ENCODE measurements around the gene ARHGAP11A. TPM values are rescaled to one million over a fixed set of nuclear protein-coding genes. Genes with fewer than 3 reads are reported as not detected.

The ARHGAP11A gene
- total RNA-seq, 1 experiment from 2014 or later, result 18.0 TPM

DNA sequence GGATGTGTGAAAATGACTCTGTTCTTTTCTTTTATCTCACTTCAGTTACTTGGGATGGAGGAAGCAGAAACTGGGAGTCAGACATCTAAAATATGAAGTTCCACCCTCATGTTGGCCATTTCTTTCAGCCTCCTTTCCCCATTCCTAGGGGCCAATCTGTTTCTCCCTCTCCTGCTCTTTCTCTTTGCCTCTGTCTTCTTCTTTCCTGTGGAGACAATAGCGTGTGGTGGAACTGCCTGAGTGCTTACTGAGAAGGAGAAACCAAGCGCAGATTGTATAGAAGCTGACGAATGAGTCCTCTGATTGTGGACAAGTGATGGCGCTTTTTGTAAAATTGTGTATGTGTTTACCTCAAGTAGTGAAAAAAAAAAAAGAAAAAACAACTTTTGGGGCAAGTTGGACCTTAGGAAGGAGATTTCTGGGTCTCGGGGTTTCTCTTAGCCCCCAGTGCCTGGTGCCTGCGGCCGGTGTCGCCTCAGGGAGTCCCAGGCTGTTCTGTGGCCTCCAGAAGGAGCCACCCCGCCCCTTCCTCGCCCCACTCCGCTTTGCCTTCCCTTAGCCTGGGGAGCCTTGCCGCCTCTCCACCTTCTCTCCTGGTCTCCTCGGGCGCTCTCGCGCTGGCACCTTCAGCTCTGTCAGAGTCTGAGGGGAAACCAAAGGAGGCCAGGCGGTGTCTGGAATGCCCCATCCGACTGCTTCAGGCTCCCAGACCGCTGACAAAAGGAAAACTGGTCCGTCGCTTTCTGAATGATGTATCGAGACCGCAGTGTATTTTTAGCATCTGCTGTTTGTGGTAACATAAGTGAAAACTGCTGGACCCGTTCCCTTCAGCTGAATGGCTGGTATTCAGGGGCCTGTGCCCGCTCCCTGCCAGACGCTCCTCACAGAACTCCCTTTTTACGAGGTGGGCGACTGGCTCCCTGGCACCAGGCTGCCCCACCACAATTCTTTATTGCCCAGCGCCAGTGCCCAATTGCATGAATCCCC, 56.3 kb downstream of the ARHGAP11A start:
- Histone ChIP-seq H3K27me3 (no peaks in the 10 kb centered on the region), H3K36me3 (no peaks in the 10 kb centered on the region), H3K9me3 (no peaks in the 10 kb centered on the region), H3K4me3 (no peak overlapping the region)
- DNase-seq, result no peak

DNA sequence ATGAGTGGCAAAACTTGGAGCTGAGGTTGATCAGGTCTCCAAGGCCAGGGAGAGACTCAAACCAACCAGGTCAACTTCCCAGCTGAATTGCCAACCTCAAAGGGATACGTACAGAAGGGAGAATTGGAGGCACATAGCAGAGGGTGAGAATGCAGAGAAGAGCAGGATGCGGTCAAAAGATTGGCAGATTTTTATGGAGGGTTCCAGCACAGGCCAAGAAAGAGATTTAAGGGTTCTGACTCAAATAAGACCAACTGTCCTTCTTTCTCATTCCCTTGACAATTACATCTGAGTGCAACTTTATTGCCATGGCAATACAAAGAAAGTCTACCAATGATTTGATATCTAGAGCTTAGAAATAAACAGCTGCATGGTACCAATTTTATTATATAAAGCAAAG, 59.4 kb downstream of the ARHGAP11A start:
- no peak for DNase-seq
- Histone ChIP-seq H3K9me3 (no peaks in the 10 kb centered on the region), H3K27me3 (no peaks in the 10 kb centered on the region), H3K36me3 (no peaks in the 10 kb centered on the region), H3K4me3 (no peak overlapping the region)

DNA sequence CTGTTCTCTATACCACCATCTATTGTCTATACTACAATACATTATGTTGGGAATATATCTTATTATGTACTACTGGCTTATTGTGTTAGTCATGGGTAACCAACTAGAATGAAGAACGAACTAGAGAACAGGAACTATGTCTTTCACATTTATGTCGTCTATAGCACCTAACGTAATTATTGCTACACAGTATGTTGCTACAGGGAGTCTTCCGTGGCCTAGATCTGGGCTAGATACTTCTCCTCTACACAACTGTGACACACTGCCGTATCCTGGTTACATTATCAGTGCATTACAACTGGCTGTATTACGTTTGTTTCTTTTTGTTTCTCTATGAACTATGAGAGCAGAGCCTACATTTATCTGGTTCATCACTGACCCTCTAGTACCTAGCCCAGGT, 60.2 kb downstream of the ARHGAP11A start:
- no peaks in the 10 kb centered on the region for H3K27me3 ChIP-seq
- H3K36me3 ChIP-seq, result no peaks in the 10 kb centered on the region
- H3K9me3 ChIP-seq, result no peaks in the 10 kb centered on the region
- no peak for DNase-seq
- no peak overlapping the region for H3K4me3 ChIP-seq

DNA sequence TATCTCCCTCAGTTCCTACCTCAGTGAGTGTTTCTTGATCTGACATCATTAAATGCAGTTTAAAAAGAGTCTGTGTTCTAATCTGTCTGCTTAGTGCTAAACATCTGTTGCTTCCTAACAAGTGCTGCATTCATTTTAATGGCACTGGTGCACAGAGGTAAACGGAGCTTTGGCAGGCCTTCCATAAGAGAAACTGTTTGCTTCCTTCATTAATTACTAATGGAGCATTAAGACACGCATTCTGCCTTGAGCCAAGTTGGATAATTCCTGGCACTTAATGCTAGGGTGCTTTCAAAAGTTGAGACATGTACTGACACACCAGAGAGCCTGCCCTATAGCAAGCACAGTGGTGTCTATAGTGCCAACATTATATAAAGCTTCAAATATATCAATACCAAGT, 60.9 kb downstream of the ARHGAP11A start:
- DNase-seq, result no peak
- H3K36me3 ChIP-seq, result no peaks in the 10 kb centered on the region
- H3K27me3 ChIP-seq, result no peaks in the 10 kb centered on the region
- H3K9me3 ChIP-seq, result no peaks in the 10 kb centered on the region
- no peak overlapping the region for H3K4me3 ChIP-seq

DNA sequence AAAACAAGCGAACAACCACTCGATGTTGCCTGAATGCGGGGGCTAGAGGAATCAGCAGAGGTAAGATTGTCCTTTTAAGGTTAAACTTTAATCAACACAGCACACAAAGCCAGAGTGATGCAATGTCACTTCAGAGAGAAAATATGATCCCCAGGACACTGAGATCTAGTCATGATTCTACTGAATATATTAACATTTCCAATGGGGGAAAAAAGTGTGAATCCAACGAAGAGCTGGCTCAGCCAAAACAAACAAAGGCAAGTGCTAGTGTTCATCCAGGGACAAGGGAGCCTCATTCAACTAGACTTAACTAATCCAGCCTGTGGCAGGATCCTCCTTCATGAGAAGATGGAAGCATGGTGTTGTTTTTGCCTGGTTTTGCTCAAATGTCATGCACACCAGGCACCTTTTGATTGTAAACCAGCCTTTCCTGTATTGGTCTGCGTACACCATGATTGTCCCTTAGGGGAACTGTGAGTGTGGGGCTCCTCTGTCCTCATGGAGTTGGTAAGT, 62.0 kb downstream of the ARHGAP11A start:
- Histone ChIP-seq H3K4me3 (no peak overlapping the region), H3K9me3 (no peaks in the 10 kb centered on the region), H3K36me3 (no peaks in the 10 kb centered on the region), H3K27me3 (no peaks in the 10 kb centered on the region)
- DNase-seq, result no peak

DNA sequence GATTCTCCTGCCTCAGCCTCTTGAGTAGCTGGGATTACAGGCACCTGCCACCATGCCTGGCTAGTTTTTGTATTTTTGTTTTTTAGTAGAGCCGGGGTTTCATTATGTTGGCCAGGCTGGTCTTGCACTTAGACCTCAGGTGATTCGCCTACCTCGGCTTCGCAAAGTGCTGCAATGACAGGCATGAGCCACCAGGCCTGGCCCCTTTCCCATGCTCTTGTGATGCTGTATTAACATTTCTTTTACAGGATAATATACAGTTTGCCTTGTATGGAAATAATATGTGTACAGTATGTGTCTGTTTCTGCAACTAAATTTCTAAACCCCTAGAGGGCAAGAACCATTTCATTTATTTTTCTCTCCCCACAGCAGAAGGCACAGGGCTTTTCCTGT, 64.0 kb downstream of the ARHGAP11A start:
- H3K36me3 ChIP-seq, result no peaks in the 10 kb centered on the region
- no peaks in the 10 kb centered on the region for H3K27me3 ChIP-seq
- no peak for DNase-seq
- H3K9me3 ChIP-seq, result no peaks in the 10 kb centered on the region
- H3K4me3 ChIP-seq, result no peak overlapping the region

DNA sequence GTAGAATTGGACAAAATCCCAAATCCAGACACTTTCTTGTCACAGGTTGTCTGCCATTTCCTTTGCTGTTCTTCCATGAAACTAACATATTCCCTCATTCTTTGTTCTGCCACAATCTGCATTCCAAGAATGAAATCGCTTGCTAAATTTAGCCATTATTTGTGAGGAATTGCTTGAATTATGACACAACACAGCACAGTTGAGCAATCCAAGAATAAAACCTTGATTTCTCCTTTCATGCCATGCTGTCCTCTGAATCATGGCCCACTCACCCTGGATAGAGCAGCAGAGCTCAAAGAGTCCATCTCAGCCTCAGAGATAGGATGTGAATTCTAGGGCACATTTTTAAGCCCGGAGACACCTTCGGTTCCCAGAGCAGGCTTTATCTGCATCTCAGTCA, 67.3 kb downstream of the ARHGAP11A start:
- DNase-seq, result peak; percentile 71
- Histone ChIP-seq H3K4me3 (no peak overlapping the region), H3K9me3 (no peaks in the 10 kb centered on the region), H3K27me3 (no peaks in the 10 kb centered on the region), H3K36me3 (no peaks in the 10 kb centered on the region)

DNA sequence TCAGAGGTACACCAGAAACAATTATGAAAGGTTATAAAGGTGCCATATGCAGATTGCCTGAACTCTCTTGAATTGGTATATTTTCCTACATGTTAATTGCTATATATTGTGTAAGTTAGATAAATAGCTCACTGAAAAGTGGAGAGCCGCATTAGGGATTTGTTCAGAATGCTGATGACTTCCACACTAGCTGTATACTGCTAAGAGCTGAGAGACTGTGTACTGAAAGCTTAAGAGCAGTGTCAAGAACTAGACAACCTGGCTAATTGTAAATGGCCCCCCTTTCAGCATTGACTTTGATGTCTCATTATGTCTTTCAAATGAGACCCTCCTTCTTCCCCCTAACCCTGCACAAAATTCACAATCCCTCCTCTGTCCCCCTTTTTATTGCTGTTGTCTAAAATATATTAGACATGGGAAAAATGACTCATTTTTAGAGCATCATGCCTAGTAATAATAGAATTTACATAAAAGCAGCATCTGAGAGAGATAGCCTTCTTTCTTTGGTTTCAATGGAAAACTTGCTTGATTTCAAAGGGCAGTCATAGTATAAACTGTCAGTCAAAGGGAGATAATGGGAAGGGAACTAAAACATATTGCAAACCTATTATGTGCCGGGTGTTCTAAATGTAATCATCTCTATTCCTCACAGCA, 67.8 kb downstream of the ARHGAP11A start:
- no peaks in the 10 kb centered on the region for H3K36me3 ChIP-seq
- no peaks in the 10 kb centered on the region for H3K9me3 ChIP-seq
- no peak for DNase-seq
- no peaks in the 10 kb centered on the region for H3K27me3 ChIP-seq
- H3K4me3 ChIP-seq, result no peak overlapping the region

DNA sequence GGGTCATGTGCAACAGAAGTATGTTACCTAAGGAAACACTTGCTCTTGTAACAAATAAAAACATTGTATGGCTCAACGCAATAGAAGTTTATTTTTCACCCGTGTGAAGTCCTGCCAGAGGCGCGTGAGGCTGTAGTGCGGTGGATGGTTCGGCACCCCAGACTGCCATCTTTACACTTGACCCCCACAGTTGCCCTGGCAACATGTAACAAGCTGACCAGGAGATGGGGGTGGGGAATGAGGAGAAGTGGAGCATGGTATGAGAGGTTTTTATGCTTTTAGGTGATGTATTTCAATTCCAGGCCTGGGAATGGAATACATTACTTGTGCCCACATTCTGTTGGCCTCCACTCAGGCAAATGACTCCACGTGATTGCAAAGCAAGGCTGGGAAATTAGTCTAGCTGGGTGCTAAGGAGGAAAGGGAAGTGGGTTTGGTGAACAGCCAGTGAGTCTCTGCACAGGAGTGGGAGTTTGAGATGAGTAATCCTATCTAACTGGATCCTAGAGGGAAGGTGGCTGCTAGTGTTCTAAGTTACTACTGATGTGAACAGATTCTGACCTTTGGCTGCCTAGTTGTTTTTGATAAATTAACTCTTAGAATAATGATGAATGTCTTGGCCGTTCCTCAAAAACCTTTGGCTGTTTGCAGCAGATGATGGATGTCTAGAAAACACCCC, 68.7 kb downstream of the ARHGAP11A start:
- DNase-seq, result peak; percentile 88

DNA sequence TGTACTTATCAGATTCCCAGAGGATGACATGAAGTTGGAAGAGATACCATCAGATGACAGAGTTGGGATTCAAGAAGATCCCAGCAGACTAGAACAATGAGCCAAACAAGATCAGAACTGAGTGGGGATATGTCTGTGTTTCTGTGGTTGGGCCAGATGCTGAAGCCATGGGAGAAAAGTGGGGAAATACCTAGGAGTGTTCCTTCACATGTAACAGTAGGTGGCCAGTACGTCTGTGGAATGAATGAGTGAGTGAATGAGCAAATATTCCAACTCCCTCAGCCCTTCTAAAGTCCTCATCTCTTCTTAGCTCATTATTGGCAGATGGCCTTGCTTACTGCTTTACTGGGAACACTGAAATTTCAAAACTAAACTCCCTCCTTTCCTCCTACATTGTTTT, 70.3 kb downstream of the ARHGAP11A start:
- Histone ChIP-seq H3K4me3 (no peak overlapping the region), H3K27me3 (no peaks in the 10 kb centered on the region), H3K9me3 (no peaks in the 10 kb centered on the region), H3K36me3 (no peaks in the 10 kb centered on the region)
- DNase-seq, result no peak

More for the DNA sequence above, 68.7 kb downstream of the ARHGAP11A start:
- H3K27me3 ChIP-seq, result no peaks in the 10 kb centered on the region
- no peaks in the 10 kb centered on the region for H3K9me3 ChIP-seq
- no peak overlapping the region for H3K4me3 ChIP-seq
- H3K36me3 ChIP-seq, result no peaks in the 10 kb centered on the region

DNA sequence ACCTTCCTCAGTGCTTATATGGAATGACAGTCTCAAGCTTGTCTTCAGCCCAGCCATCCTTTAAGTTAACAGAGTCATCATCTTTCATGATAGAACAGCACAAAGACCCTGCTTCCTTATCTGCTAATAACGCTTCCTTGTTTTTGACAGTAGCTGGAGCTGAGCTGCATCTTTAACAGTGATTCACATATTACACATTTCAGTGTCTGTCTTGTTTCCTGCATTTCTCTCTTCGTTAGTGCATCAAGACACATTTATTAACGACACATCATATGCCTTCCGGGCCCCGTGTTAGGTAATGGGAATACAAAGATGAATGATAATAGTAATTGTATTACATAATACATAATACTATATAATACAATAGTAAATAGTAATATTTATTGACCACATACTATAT, 72.3 kb downstream of the ARHGAP11A start:
- no peak for DNase-seq

DNA sequence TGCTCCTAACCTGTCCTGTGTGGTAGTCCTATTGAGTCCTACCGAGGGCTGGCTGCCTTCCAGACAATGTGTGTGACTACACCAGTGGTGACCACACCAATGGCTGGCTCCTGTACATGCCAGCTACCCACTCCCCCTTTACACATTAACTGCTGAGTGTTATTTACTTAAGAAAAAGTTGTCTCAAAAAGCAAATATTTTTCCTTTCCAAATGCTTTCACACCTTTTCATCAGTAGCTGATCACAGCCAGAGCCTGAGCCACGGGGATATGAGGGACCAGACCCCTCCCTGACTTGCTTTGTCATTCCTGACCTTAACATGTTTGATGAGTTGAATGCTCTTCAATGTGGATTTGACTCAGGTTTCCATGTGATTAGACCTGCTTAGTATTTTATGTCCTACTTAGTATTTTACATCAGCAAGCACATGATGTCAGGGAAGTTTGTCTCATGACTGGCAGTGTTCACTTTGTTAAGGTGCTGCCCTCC, 72.9 kb downstream of the ARHGAP11A start:
- no peaks in the 10 kb centered on the region for H3K36me3 ChIP-seq
- no peak for DNase-seq
- no peaks in the 10 kb centered on the region for H3K9me3 ChIP-seq
- H3K27me3 ChIP-seq, result no peaks in the 10 kb centered on the region
- H3K4me3 ChIP-seq, result no peak overlapping the region

More for the DNA sequence above, 72.3 kb downstream of the ARHGAP11A start:
- Histone ChIP-seq H3K27me3 (no peaks in the 10 kb centered on the region), H3K9me3 (no peaks in the 10 kb centered on the region), H3K4me3 (no peak overlapping the region), H3K36me3 (no peaks in the 10 kb centered on the region)

Other genes starting within 250 kb of the ARHGAP11A start
- 2.7 TPM in 1 of 2 replicates, not detected in the other for gene GOLGA8K, start 212.2 kb upstream of the ARHGAP11A start, total RNA-seq (2014; rRNA removed; shearing (Covaris generic); ENCODE audit: low replicate concordance)
- not detected in 2 replicates for gene GOLGA8O, start 159.9 kb upstream of the ARHGAP11A start, total RNA-seq (2014; rRNA removed; shearing (Covaris generic); ENCODE audit: low replicate concordance)
- 0.63 and 0.69 TPM in 2 replicates for gene GOLGA8N, start 22.0 kb upstream of the ARHGAP11A start, total RNA-seq (2014; rRNA removed; shearing (Covaris generic); ENCODE audit: low replicate concordance)
- not detected in 2 replicates for gene SCG5, start 26.2 kb downstream of the ARHGAP11A start, total RNA-seq (2014; rRNA removed; shearing (Covaris generic); ENCODE audit: low replicate concordance)
- gene GREM1, start 102.5 kb downstream of the ARHGAP11A start, total RNA-seq (2014; rRNA removed; shearing (Covaris generic); ENCODE audit: low replicate concordance), result 27.3 and 30.7 TPM in 2 replicates